ENCODE results near the gene SPO11. TPM values are rescaled to one million over a fixed set of nuclear protein-coding genes. Genes with fewer than 3 reads are reported as not detected.

SPO11 gene
- total RNA-seq, 1 donor from 2014 or later, result not detected

DNA sequence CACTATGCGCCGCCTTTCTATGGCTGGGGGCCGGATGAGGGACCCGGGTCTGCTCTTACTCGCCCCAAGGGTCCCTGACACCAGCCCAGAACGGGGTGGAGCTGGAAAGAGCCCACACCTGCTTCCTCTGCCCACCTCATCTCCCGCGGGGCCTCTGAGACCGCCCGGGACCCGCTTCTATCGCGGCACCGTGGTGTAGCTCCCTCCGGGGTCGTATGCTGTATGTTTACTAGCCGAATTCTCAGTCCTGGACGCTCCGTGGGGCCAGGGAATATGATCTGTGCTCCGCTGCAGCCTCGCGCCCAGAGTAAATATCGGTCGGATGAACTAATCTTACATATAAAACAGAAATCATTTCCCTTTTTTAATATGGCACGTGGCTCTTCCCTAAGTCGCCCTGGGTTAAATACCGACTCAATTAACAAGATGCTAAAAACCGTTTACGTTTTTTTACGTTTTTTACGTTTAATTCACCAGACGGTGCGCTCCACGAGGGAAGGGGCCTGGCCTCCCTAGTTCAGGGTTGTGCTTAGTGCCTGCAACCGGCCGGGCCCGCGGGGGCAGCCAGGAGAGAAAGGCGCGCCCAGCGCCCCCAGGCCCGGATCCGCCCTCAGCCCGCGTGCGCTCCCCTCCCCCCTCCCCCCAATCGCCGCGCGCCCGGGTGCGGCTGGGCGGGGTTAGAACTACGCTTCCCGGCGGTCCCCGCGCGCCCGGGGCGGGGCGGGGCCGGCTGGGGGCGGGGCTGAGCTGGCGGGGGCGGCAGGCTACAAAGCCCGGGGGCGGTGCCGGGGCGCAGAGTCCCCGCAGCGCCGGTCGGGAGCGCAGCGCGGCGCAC is 61.2 kb downstream of the SPO11 start, which contains the start of gene RBM38:
Gene RBM38 (plus strand): TSS at position 793 of the 835 bp plus-strand sequence. CDS start 186 bp downstream, outside the sequence.
- Mint-ChIP-seq H3K27ac (ENCODE audit: unreplicated experiment) (peak within 1 kb of the TSS; percentile 31), H3K4me3 (ENCODE audit: unreplicated experiment) (peak within 1 kb of the TSS; percentile 80)

DNA sequence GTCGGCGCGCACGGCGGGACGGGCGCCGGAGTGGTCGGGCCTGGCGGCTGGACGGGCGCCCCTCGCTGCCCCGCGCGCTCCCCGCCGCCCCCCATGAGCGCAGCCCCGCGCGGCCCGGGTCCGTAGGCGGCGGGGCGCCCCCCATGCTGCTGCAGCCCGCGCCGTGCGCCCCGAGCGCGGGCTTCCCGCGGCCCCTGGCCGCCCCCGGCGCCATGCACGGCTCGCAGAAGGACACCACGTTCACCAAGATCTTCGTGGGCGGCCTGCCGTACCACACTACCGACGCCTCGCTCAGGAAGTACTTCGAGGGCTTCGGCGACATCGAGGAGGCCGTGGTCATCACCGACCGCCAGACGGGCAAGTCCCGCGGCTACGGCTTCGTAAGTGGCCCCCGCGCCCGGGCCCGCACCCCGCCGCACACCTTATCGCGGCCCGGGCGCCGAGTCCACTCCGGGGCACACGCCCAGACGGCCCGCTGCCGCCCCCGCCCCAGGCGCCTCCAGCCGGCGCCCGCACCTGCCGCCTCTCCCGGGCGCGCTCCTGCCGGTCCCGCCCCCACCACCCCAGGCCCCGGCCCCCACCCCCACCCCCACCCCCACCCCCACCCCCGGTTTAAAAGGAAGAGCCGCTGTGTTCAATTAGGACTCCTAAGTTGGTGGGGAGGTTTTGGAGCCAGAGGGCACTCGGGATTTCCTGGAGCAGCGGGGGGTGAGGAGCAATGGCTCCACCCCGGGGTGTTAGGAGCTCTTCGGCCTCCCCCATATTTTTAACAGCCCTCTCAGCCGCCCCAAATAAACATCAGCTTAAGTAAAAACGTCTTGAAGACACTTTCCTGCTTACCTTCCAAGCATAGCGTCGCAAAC is 62.1 kb downstream of the SPO11 start:
- peak overlapping the region; percentile 80 for H3K4me3 Mint-ChIP-seq (ENCODE audit: unreplicated experiment)
- peaks cover 11% of the 10 kb centered on the region for H3K36me3 Mint-ChIP-seq (ENCODE audit: unreplicated experiment)
- no peaks in the 10 kb centered on the region for H3K9me3 Mint-ChIP-seq (ENCODE audit: unreplicated experiment)
- peak overlapping the region; percentile 14 for H3K27ac Mint-ChIP-seq (ENCODE audit: unreplicated experiment)
- no peak for DNase-seq (ENCODE audit: extremely low spot score, unreplicated experiment)
- TF ChIP-seq, protein P1, sequence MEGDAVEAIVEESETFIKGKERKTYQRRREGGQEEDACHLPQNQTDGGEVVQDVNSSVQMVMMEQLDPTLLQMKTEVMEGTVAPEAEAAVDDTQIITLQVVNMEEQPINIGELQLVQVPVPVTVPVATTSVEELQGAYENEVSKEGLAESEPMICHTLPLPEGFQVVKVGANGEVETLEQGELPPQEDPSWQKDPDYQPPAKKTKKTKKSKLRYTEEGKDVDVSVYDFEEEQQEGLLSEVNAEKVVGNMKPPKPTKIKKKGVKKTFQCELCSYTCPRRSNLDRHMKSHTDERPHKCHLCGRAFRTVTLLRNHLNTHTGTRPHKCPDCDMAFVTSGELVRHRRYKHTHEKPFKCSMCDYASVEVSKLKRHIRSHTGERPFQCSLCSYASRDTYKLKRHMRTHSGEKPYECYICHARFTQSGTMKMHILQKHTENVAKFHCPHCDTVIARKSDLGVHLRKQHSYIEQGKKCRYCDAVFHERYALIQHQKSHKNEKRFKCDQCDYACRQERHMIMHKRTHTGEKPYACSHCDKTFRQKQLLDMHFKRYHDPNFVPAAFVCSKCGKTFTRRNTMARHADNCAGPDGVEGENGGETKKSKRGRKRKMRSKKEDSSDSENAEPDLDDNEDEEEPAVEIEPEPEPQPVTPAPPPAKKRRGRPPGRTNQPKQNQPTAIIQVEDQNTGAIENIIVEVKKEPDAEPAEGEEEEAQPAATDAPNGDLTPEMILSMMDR (IDR thresholded peaks at IDR 0.05), result no peak
- peaks cover 49% of the 10 kb centered on the region for H3K4me1 Mint-ChIP-seq (ENCODE audit: unreplicated experiment)
- H3K27me3 Mint-ChIP-seq (ENCODE audit: unreplicated experiment), result no peaks in the 10 kb centered on the region

More for the DNA sequence above, 61.2 kb downstream of the SPO11 start, which contains the start of gene RBM38:
- no peaks in the 10 kb centered on the region for H3K9me3 Mint-ChIP-seq (ENCODE audit: unreplicated experiment)
- TF ChIP-seq, protein P1 (IDR thresholded peaks at IDR 0.05), result no peak
- DNase-seq (ENCODE audit: extremely low spot score, unreplicated experiment), result no peak
- H3K36me3 Mint-ChIP-seq (ENCODE audit: unreplicated experiment), result peaks cover 6% of the 10 kb centered on the region
- H3K4me1 Mint-ChIP-seq (ENCODE audit: unreplicated experiment), result peaks cover 46% of the 10 kb centered on the region
- H3K27me3 Mint-ChIP-seq (ENCODE audit: unreplicated experiment), result no peaks in the 10 kb centered on the region

DNA sequence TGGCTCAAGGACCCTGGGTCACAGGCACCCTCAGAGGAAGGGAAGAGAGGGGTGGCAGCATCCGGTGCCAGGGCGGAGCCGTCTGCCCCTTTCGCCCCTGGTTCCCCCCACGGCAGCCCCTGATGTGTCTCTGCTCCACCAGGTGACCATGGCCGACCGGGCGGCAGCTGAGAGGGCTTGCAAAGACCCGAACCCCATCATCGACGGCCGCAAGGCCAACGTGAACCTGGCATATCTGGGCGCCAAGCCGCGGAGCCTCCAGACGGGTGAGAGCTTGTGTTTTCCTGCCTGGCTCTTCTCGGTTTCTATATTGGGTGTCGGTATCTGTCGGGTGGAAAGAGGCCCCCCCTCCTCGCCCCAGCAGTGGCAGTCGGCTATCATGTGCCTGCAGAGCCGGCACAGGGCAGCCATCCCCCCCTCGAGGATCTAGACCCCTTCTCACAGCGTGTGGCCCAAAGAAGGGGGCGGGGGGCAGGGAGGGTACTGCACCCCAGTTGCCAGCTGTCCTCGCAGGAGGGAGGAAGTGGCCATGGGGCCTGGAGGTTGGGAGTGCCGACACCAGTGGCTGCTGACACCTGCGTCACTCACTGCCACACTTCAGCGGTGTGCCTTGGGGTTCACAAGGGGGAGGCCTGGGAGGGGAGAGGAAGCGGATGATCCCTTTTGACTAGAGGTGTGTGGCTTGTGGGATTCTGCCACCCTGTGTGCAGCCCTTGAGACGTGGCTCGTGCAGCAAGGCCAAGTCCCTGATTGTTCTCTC is 63.1 kb downstream of the SPO11 start:
- Mint-ChIP-seq H3K27ac (ENCODE audit: unreplicated experiment) (peak overlapping the region; percentile 46), H3K9me3 (ENCODE audit: unreplicated experiment) (no peaks in the 10 kb centered on the region)
- no peak for DNase-seq (ENCODE audit: extremely low spot score, unreplicated experiment)

More for the DNA sequence above, 63.1 kb downstream of the SPO11 start:
- TF ChIP-seq, protein P1 (IDR thresholded peaks at IDR 0.05), result no peak
- Mint-ChIP-seq H3K36me3 (ENCODE audit: unreplicated experiment) (peaks cover 13% of the 10 kb centered on the region), H3K4me1 (ENCODE audit: unreplicated experiment) (peaks cover 49% of the 10 kb centered on the region), H3K27me3 (ENCODE audit: unreplicated experiment) (no peaks in the 10 kb centered on the region), H3K4me3 (ENCODE audit: unreplicated experiment) (peak overlapping the region; percentile 80)

Small RNA genes within 50 kb of the gene (microRNA-seq; reads per million reads assigned to microRNA genes)
- not detected for gene MIR4325 (ENCODE audit: unreplicated experiment)

Other genes with a start within 250 kb of the SPO11 start
- not detected in 2 replicates for gene BMP7, start 63.2 kb upstream of the SPO11 start, total RNA-seq
- 24.3 and 24.7 TPM in 2 replicates for gene RAE1, start 21.5 kb downstream of the SPO11 start, total RNA-seq
- gene RBM38, start 61.6 kb downstream of the SPO11 start, total RNA-seq, result 17.8 and 18.8 TPM in 2 replicates
- gene CTCFL, start 195.3 kb downstream of the SPO11 start, total RNA-seq, result not detected in 2 replicates
- not detected in 2 replicates for gene PCK1, start 231.3 kb downstream of the SPO11 start, total RNA-seq